Neural cell (in vitro differentiated cells): ENCODE data around the gene CEACAM6. TPM values are rescaled to one million over a fixed set of nuclear protein-coding genes. Genes with fewer than 3 reads are reported as not detected.

Experiments
- H2AFZ ChIP-seq: fragments of 200-600, 300-800 bp; sonication (generic), shearing (Covaris generic); 2 replicates; pipeline ENCODE4 v1.6.0; 2014; ENCODE audit warnings: low read depth, mild to moderate bottlenecking, antibody characterized with exemption, low read length, moderate library complexity
- H3F3A ChIP-seq: fragments of 200-600 bp; shearing (Covaris generic); 2 replicates; pipeline ENCODE4 v1.6.1; 2016; ENCODE audit warnings: mild to moderate bottlenecking, moderate library complexity, mixed read lengths, antibody characterized with exemption, low read length; ENCODE audit not compliant: insufficient read depth, poor library complexity, severe bottlenecking
- H3K27ac ChIP-seq: fragments of 200-600, 300-800 bp; sonication (generic), shearing (Covaris generic); 2 replicates; pipeline ENCODE4 v1.5.1; 2014; ENCODE audit warnings: mild to moderate bottlenecking, low read length, moderate library complexity
- H3K27me3 ChIP-seq: fragments of 300-800, 200-600 bp; sonication (generic), shearing (Covaris generic); 2 replicates; pipeline ENCODE4 v1.6.0; 2014; ENCODE audit warnings: mild to moderate bottlenecking, low read depth, low read length, moderate library complexity; ENCODE audit not compliant: insufficient read depth
- H3K36me3 ChIP-seq: fragments of 300-800, 200-600 bp; sonication (generic), shearing (Covaris generic); 2 replicates; pipeline ENCODE4 v1.5.1; 2014; ENCODE audit warnings: mild to moderate bottlenecking, antibody characterized with exemption, low read length, moderate library complexity; ENCODE audit not compliant: insufficient read depth
- H3K4me2 ChIP-seq: fragments of 300-800, 200-600 bp; sonication (generic), shearing (Covaris generic); 2 replicates; pipeline ENCODE4 v1.6.0; 2014; ENCODE audit warnings: mild to moderate bottlenecking, low read length
- H3K4me3 ChIP-seq: fragments of 300-800, 200-600 bp; sonication (generic), shearing (Covaris generic); 2 replicates; pipeline ENCODE4 v1.5.1; 2014; ENCODE audit warnings: mild to moderate bottlenecking, low read length, moderate library complexity
- H3K79me2 ChIP-seq: fragments of 200-600 bp; shearing (Covaris generic); replicated peaks from 2 replicates; pipeline ENCODE4 v1.6.0; 2014; ENCODE audit warnings: mild to moderate bottlenecking, low read length, moderate library complexity; ENCODE audit not compliant: insufficient read depth
- H3K9ac ChIP-seq: fragments of 300-800, 200-600 bp; sonication (generic), shearing (Covaris generic); 2 replicates; pipeline ENCODE4 v1.6.1; 2016; ENCODE audit warnings: mild to moderate bottlenecking, low read length, mixed read lengths
- H3K9me2 ChIP-seq: fragments of 200-600 bp; shearing (Covaris generic); 2 replicates; pipeline ENCODE4 v1.6.1; 2016; ENCODE audit warnings: mild to moderate bottlenecking, low read length, mixed read lengths; ENCODE audit not compliant: insufficient read depth
- H3K9me3 ChIP-seq: fragments of 200-600, 300-800 bp; sonication (generic), shearing (Covaris generic); 2 replicates; pipeline ENCODE4 v1.6.1; 2016; ENCODE audit warnings: mild to moderate bottlenecking, mixed run types, low read length, moderate library complexity, mixed read lengths
- H4K20me1 ChIP-seq: fragments of 200-600 bp; shearing (Covaris generic); 2 replicates; pipeline ENCODE4 v1.6.1; 2016; ENCODE audit warnings: mild to moderate bottlenecking, mixed run types; ENCODE audit not compliant: insufficient read depth
- EP300 ChIP-seq: fragments of 450-650 bp; conservative IDR thresholded peaks from 2 replicates; pipeline ENCODE4 v1.6.1; 2014; ENCODE audit warnings: antibody characterized with exemption, mild to moderate bottlenecking, moderate library complexity; ENCODE audit not compliant: poor library complexity, severe bottlenecking
- POLR2AphosphoS5 ChIP-seq: IDR thresholded peaks from 2 replicates; pipeline ENCODE4 v1.6.1; 2012
- SMC3 ChIP-seq: fragments of 450-650 bp; conservative IDR thresholded peaks from 2 replicates; pipeline ENCODE4 v1.6.1; 2014; ENCODE audit warnings: antibody characterized with exemption, mild to moderate bottlenecking, moderate library complexity; ENCODE audit not compliant: poor library complexity
- TAF1 ChIP-seq: IDR thresholded peaks from 2 replicates; pipeline ENCODE4 v1.6.1; 2012; ENCODE audit warnings: low read depth
- polyA plus RNA-seq: library from polyadenylated mRNA; depleted of rRNA; stranded (reverse); fragments of >200 nt; gene quantifications from 2 replicates; pipeline ENCODE4 v1.2.3, GENCODE V29; 2014
- TF ChIP-seq, protein P1 (sequence below): IDR thresholded peaks from 2 replicates; pipeline ENCODE4 v1.6.1; 2012; ENCODE audit warnings: borderline replicate concordance
- TF ChIP-seq, protein P2 (sequence below): fragments of 450-650 bp; IDR thresholded peaks from 2 replicates; pipeline ENCODE4 v1.5.1; 2014; ENCODE audit warnings: antibody characterized with exemption, mild to moderate bottlenecking, moderate library complexity; ENCODE audit not compliant: poor library complexity, severe bottlenecking

CEACAM6 gene
- polyA plus RNA-seq, 1 donor from 2014 or later, result not detected

- Histone ChIP-seq H3K27ac (no peak overlapping the region), H3K79me2 (no peaks in the 10 kb centered on the region), H3K9me2 (no peaks in the 10 kb centered on the region), H3K27me3 (no peaks in the 10 kb centered on the region), H4K20me1 (no peaks in the 10 kb centered on the region), H3K9me3 (no peaks in the 10 kb centered on the region), H3K36me3 (no peaks in the 10 kb centered on the region), H3K4me3 (no peak overlapping the region), H2AFZ (no peak overlapping the region), H3K4me2 (no peak overlapping the region), H3K9ac (no peak overlapping the region), H3F3A (no peaks in the 10 kb centered on the region)
- TF ChIP-seq, protein P1, sequence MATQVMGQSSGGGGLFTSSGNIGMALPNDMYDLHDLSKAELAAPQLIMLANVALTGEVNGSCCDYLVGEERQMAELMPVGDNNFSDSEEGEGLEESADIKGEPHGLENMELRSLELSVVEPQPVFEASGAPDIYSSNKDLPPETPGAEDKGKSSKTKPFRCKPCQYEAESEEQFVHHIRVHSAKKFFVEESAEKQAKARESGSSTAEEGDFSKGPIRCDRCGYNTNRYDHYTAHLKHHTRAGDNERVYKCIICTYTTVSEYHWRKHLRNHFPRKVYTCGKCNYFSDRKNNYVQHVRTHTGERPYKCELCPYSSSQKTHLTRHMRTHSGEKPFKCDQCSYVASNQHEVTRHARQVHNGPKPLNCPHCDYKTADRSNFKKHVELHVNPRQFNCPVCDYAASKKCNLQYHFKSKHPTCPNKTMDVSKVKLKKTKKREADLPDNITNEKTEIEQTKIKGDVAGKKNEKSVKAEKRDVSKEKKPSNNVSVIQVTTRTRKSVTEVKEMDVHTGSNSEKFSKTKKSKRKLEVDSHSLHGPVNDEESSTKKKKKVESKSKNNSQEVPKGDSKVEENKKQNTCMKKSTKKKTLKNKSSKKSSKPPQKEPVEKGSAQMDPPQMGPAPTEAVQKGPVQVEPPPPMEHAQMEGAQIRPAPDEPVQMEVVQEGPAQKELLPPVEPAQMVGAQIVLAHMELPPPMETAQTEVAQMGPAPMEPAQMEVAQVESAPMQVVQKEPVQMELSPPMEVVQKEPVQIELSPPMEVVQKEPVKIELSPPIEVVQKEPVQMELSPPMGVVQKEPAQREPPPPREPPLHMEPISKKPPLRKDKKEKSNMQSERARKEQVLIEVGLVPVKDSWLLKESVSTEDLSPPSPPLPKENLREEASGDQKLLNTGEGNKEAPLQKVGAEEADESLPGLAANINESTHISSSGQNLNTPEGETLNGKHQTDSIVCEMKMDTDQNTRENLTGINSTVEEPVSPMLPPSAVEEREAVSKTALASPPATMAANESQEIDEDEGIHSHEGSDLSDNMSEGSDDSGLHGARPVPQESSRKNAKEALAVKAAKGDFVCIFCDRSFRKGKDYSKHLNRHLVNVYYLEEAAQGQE, result no peak
- no peak for TF ChIP-seq EP300
- TF ChIP-seq SMC3, result no peak
- no peak for TF ChIP-seq TAF1
These were observed 2.2 kb upstream of the CEACAM6 start for GRCh38 chr19:41753159-41753558.

DNA sequence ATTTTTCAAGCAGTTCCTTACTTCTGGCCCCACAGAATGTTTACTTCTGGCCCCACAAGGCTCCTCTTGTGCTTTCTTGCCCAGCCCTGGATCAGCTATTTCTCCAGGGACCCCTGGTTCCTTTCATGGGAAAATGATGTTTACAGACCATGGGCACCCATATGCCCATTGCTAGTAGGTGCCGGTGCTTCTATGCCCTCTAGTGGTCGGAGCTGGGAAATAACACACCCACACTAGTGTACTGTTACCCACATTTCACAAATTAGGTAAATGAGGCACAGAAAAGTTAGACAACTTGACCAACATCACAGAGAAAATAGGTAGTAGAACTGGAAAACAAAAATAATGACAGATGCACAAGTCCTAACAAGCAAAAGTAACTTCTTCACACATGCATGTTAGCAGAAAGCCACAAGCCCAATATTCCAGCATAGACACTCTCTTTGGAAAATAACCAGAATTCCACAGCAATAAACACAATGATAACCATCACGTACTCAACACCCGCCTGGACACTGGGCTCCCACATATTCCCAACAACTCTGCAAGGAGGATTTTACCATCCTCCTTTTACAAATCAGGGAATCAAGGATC is 1.3 kb upstream of the CEACAM6 start:
- H2AFZ ChIP-seq, result no peak overlapping the region
- H4K20me1 ChIP-seq, result no peaks in the 10 kb centered on the region

GRCh38 chr19:41758846-41759245 is 3.5 kb downstream of the CEACAM6 start:
- Histone ChIP-seq H3K4me2 (no peak overlapping the region), H4K20me1 (no peaks in the 10 kb centered on the region), H3K27me3 (no peaks in the 10 kb centered on the region), H3K4me3 (no peak overlapping the region), H2AFZ (no peak overlapping the region), H3K9me2 (no peaks in the 10 kb centered on the region), H3K27ac (no peak overlapping the region), H3K79me2 (no peaks in the 10 kb centered on the region), H3F3A (no peaks in the 10 kb centered on the region), H3K36me3 (no peaks in the 10 kb centered on the region), H3K9me3 (no peaks in the 10 kb centered on the region), H3K9ac (no peak overlapping the region)
- TF ChIP-seq SMC3 (no peak), POLR2AphosphoS5 (no peak)

More for the DNA sequence above, 1.3 kb upstream of the CEACAM6 start:
- H3K9me3 ChIP-seq, result no peaks in the 10 kb centered on the region
- H3K4me2 ChIP-seq, result no peak overlapping the region
- no peaks in the 10 kb centered on the region for H3F3A ChIP-seq
- TF ChIP-seq, protein P2, sequence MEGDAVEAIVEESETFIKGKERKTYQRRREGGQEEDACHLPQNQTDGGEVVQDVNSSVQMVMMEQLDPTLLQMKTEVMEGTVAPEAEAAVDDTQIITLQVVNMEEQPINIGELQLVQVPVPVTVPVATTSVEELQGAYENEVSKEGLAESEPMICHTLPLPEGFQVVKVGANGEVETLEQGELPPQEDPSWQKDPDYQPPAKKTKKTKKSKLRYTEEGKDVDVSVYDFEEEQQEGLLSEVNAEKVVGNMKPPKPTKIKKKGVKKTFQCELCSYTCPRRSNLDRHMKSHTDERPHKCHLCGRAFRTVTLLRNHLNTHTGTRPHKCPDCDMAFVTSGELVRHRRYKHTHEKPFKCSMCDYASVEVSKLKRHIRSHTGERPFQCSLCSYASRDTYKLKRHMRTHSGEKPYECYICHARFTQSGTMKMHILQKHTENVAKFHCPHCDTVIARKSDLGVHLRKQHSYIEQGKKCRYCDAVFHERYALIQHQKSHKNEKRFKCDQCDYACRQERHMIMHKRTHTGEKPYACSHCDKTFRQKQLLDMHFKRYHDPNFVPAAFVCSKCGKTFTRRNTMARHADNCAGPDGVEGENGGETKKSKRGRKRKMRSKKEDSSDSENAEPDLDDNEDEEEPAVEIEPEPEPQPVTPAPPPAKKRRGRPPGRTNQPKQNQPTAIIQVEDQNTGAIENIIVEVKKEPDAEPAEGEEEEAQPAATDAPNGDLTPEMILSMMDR, result peak; percentile 30
- TF ChIP-seq TAF1, result no peak
- H3K36me3 ChIP-seq, result no peaks in the 10 kb centered on the region
- H3K27ac ChIP-seq, result no peak overlapping the region
- H3K4me3 ChIP-seq, result no peak overlapping the region
- no peaks in the 10 kb centered on the region for H3K79me2 ChIP-seq
- no peaks in the 10 kb centered on the region for H3K9me2 ChIP-seq
- no peak overlapping the region for H3K9ac ChIP-seq
- no peaks in the 10 kb centered on the region for H3K27me3 ChIP-seq
